NCI-H1105 treated with DMSO at 0.1 percent for 48 hours (cell line): ENCODE measurements around the gene ZNF730.
"Not testable (repeated sequence)": the region's sequence is repeated elsewhere in the genome, so short reads cannot be mapped to it uniquely, and the experiment has no call there.

Experiments
- DNase-seq: peaks from one replicate; lab custom pipeline; 2025; lab: John Stamatoyannopoulos, UW

ZNF730 gene

GRCh38 chr19:23116802-23117571, at the start of gene ZNF730:
Gene ZNF730, plus strand, starts transcription at chr19:23117025. Its CDS starts 149 bp downstream, at chr19:23117174.
- peak; percentile 77 for DNase-seq

- no peak for DNase-seq
Observed at GRCh38 chr19:23070353-23071146, 46.3 kb upstream of the ZNF730 start.

- DNase-seq = no peak
Observed at GRCh38 chr19:23071147-23071511, 45.7 kb upstream of the ZNF730 start.

GRCh38 chr19:23075031-23075733, 41.6 kb upstream of the ZNF730 start:
- DNase-seq = peak; percentile 79

- not testable (repeated sequence) for DNase-seq
Observed at GRCh38 chr19:23077776-23078175, 39.0 kb upstream of the ZNF730 start.

GRCh38 chr19:23093832-23094231, 23.0 kb upstream of the ZNF730 start:
- no peak for DNase-seq

- no peak for DNase-seq
Observed at GRCh38 chr19:23095418-23095817, 21.4 kb upstream of the ZNF730 start.

- no peak for DNase-seq
Observed at GRCh38 chr19:23098286-23098685, 18.5 kb upstream of the ZNF730 start.

GRCh38 chr19:23098988-23099387, 17.8 kb upstream of the ZNF730 start:
- no peak for DNase-seq

GRCh38 chr19:23099966-23100365, 16.9 kb upstream of the ZNF730 start:
- DNase-seq = no peak

GRCh38 chr19:23101241-23101640, 15.6 kb upstream of the ZNF730 start:
- DNase-seq = no peak

GRCh38 chr19:23118400-23118799, 1.6 kb downstream of the ZNF730 start:
- DNase-seq = no peak

- not testable (repeated sequence) for DNase-seq
Observed at GRCh38 chr19:23134211-23134610, 17.4 kb downstream of the ZNF730 start.

- DNase-seq = no peak
Observed at GRCh38 chr19:23145617-23146415, 29.0 kb downstream of the ZNF730 start.

- no peak for DNase-seq
Observed at GRCh38 chr19:23160766-23161165, 43.9 kb downstream of the ZNF730 start.

- not testable (repeated sequence) for DNase-seq
Observed at GRCh38 chr19:23168286-23168685, 51.5 kb downstream of the ZNF730 start.

GRCh38 chr19:23183251-23183650, 66.4 kb downstream of the ZNF730 start:
- DNase-seq = no peak

- DNase-seq = no peak
Observed at GRCh38 chr19:23190341-23190740, 73.5 kb downstream of the ZNF730 start.
